Epithelial cell of esophagus (primary cell): ENCODE results near the gene IREB2.

ENCODE experiments used
- DNase-seq: peaks from one replicate; pipeline ENCODE4 v3.0.0; 2010; ENCODE audit warnings: low read depth
- H3K4me3 ChIP-seq: 2 replicates; pipeline ENCODE4 v1.5.1; 2011; ENCODE audit warnings: mild to moderate bottlenecking, low read length, control low read depth
- CTCF ChIP-seq: IDR thresholded peaks from 2 replicates; pipeline ENCODE4 v1.5.1; 2011; ENCODE audit warnings: low read depth, mild to moderate bottlenecking, low read length, control low read depth, inconsistent platforms; ENCODE audit not compliant: insufficient read depth; ENCODE audit errors: missing control alignments

The IREB2 gene

DNA sequence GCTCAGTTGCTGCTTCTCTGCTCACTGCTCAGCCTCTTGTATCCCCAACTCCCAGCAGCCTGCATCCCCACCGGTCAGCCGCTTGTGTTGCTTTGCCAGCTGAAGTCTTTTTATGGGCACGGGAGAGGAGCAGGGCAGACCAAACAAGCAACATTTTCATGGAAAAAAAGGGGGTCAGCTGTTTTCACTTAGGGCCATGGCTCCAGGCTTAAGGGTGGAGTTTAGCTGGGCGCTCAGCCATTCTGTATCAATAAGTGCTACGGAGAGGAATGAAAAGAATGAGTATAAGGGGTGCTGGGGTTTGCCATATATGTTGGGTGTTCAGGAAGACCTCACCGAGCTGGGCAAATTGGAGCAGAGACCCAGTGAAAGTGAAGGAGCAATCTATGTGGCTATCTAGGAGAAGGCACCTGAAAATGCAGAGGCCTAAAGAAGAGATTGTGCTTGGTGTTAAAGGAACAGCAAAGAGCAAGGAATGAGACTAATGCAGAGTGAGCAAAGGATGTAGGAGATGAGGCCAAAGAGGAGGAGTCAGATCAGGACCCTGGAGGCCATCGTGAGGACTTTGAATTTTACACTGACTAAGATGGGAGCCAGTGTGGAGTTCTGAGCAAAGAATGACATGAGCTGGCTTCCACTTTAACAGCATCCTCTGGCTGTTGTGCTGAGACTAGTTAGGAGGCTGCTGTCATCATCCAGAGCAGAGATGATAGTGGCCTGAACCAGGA is 16.6 kb upstream of the IREB2 start:
- no peak for TF ChIP-seq CTCF
- no peak overlapping the region for H3K4me3 ChIP-seq
- no peak for DNase-seq

GRCh38 chr15:78422571-78423340 is 15.3 kb upstream of the IREB2 start:
- peak; percentile 62 for DNase-seq
- no peak overlapping the region for H3K4me3 ChIP-seq
- TF ChIP-seq CTCF = peak; percentile 98

- no peak for DNase-seq
- no peak for TF ChIP-seq CTCF
- no peak overlapping the region for H3K4me3 ChIP-seq
These were observed 13.3 kb upstream of the IREB2 start for GRCh38 chr15:78424673-78425072.

DNA sequence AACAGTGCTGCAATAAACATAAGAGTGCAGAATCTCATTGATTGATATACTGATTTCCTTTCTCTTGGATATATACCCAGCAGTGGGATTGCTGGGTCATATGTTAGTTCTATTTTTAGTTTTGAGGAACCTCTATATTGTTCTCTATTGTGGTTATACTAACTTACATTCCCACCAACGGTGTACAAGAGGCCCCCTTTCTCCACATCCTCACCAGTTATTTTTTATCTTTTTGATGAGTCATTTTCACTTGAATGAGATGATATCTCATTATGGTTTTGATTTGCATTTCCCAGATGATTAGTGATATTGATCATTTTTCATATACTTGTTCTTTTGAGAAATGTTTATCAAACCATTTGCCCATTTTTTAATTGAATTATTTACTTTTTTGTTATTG is 12.4 kb upstream of the IREB2 start:
- no peak overlapping the region for H3K4me3 ChIP-seq
- no peak for TF ChIP-seq CTCF
- no peak for DNase-seq

GRCh38 chr15:78426300-78426699 is 11.7 kb upstream of the IREB2 start:
- no peak for TF ChIP-seq CTCF
- DNase-seq = no peak
- no peak overlapping the region for H3K4me3 ChIP-seq

DNA sequence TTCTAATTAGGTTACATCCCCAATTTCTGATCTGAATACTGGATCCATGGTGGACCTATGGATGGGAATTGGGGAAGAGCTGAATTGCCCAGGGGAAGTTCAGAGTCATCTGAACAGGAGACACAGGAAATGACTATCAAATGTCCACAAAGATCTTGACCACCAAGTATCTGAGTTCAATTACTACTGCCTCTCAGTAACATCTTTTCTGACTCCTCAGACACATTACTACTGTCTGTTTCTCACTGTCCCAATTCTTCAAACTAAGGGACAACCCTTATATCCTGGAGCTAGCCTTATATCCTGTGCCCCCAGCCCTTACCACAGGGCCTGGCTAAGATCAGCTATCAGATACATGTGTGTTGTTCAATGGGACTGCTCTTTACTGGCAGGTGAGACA is 10.1 kb upstream of the IREB2 start:
- DNase-seq = no peak
- no peak overlapping the region for H3K4me3 ChIP-seq
- TF ChIP-seq CTCF = no peak
